Fibroblast of mammary gland (primary cell): ENCODE data around the gene GRK4.

Source experiments
- DNase-seq: peaks from one replicate; pipeline ENCODE4 v3.0.0-alpha.2; 2010; ENCODE audit warnings: low read depth
- H3K4me3 ChIP-seq: 2 replicates; pipeline ENCODE4 v1.5.1; 2011; ENCODE audit warnings: low read depth, mild to moderate bottlenecking, low read length, moderate library complexity; ENCODE audit not compliant: control insufficient read depth
- TF ChIP-seq, protein P1 (sequence below): conservative IDR thresholded peaks from 2 replicates; pipeline ENCODE4 v1.5.1; 2011; ENCODE audit warnings: low read depth, low read length, inconsistent platforms; ENCODE audit not compliant: control insufficient read depth, insufficient read depth

The GRK4 gene

GRCh38 chr4:2994917-2995316, 31.5 kb downstream of the GRK4 start:
- TF ChIP-seq, protein P1, sequence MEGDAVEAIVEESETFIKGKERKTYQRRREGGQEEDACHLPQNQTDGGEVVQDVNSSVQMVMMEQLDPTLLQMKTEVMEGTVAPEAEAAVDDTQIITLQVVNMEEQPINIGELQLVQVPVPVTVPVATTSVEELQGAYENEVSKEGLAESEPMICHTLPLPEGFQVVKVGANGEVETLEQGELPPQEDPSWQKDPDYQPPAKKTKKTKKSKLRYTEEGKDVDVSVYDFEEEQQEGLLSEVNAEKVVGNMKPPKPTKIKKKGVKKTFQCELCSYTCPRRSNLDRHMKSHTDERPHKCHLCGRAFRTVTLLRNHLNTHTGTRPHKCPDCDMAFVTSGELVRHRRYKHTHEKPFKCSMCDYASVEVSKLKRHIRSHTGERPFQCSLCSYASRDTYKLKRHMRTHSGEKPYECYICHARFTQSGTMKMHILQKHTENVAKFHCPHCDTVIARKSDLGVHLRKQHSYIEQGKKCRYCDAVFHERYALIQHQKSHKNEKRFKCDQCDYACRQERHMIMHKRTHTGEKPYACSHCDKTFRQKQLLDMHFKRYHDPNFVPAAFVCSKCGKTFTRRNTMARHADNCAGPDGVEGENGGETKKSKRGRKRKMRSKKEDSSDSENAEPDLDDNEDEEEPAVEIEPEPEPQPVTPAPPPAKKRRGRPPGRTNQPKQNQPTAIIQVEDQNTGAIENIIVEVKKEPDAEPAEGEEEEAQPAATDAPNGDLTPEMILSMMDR: no peak
- no peak overlapping the region for H3K4me3 ChIP-seq
- DNase-seq: no peak

DNA sequence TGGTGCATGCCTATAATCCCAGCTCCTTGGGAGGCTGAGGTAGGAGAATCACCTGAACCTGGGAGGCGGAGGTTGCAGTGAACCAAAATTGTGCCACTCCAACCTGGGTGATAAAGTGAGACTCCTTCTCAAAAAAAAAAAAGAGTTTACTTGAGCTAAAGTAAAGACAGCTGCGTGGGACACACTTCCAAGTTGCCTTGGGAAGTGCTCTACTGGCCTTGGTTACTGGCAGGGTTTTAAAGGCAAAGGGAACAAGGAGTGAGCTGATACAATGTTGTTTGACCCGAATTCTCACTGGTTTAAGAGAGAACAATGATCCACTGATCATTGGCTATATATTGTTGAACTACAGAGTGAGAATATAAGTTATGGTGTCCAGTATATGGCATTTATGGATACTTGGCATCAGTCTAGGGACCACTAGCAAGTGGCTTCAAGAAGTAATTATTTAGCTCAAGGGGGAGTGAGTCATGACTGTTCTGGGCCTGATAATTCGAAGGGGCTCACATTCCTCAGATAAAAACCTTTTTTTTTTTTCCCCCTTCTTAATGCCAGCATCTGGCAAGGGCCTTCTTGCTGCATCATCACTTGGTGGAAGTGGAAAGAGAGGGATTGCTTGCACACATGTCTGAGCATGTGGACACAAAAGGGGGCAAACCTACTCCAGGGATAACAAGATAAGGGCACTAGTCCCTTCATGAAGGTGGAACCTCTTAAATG, 32.3 kb downstream of the GRK4 start:
- DNase-seq: no peak
- no peak overlapping the region for H3K4me3 ChIP-seq
- TF ChIP-seq, protein P1: no peak

DNA sequence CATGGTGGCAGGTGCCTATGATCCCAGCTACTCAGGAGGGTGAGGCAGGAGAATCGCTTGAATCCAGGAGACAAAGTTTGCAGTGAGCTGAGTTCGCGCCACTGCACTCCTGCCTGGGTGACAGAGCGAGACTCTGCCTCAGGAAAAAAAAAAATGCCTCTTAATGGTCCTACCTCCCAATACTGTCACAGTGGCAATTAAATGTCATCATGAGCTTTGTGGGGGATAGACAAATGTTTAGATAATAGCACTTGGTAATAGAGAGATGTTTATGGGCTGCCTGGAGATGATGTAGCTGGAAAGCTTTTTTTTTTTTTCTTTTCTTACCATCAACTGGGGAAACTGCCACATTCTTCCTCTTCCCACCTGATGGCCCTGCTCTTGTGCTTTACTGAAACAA, 33.0 kb downstream of the GRK4 start:
- no peak overlapping the region for H3K4me3 ChIP-seq
- TF ChIP-seq, protein P1: no peak
- DNase-seq: no peak

DNA sequence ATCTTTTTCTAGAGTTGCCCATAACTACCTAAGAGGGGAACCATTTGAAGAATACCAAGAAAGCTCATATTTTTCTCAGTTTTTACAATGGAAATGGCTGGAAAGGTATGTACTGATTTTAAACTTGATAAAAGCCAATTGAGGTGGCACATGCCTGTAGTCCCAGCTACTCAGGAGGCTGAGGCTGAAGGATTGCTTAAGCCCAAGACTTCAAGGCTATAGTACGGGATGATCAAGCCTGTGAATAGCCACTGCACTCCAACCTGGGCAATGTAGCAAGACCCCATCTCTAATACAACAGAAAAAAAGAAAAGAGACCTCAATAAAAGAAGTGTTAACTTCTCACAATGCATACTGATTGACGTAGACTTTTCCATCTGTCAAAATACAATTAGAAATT, 44.4 kb downstream of the GRK4 start:
- no peak for DNase-seq
- TF ChIP-seq, protein P1: no peak
- no peak overlapping the region for H3K4me3 ChIP-seq

- DNase-seq: peak; percentile 65
- TF ChIP-seq, protein P1: peak; percentile 43
- no peak overlapping the region for H3K4me3 ChIP-seq
Measured at GRCh38 chr4:3009422-3009821, 46.1 kb downstream of the GRK4 start.

GRCh38 chr4:3010577-3010976, 47.2 kb downstream of the GRK4 start:
- DNase-seq: peak; percentile 45
- TF ChIP-seq, protein P1: no peak
- no peak overlapping the region for H3K4me3 ChIP-seq

DNA sequence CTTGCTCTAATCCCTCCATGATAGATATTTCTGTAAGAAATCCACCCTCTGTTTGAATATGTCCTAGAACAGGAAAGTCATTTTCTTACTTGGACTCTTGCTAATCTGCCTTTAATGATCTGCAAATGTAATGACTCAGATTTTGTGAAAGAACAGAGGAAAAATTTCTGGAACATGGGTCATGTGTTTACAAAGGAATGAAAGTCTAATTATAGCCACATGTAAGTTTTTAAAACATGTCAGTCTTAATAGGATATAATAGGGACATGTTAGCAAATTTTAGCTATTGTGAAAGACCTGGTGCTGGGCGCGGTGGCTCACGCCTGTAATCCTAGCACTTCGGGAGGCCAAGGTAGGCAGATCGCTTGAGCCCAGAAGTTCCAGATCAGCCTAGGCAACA, 47.6 kb downstream of the GRK4 start:
- TF ChIP-seq, protein P1: no peak
- DNase-seq: peak; percentile 91
- no peak overlapping the region for H3K4me3 ChIP-seq
